GM19395 (cell line): Measurements from ENCODE around the gene FAM89B.

Experiments
- ATAC-seq: cut with Tn5 transposase; IDR thresholded peaks from one replicate; pipeline ENCODE4 v1.9.1; 2021; ENCODE audit warnings: mild to moderate bottlenecking, moderate library complexity; ENCODE audit not compliant: unreplicated experiment

The FAM89B gene

DNA sequence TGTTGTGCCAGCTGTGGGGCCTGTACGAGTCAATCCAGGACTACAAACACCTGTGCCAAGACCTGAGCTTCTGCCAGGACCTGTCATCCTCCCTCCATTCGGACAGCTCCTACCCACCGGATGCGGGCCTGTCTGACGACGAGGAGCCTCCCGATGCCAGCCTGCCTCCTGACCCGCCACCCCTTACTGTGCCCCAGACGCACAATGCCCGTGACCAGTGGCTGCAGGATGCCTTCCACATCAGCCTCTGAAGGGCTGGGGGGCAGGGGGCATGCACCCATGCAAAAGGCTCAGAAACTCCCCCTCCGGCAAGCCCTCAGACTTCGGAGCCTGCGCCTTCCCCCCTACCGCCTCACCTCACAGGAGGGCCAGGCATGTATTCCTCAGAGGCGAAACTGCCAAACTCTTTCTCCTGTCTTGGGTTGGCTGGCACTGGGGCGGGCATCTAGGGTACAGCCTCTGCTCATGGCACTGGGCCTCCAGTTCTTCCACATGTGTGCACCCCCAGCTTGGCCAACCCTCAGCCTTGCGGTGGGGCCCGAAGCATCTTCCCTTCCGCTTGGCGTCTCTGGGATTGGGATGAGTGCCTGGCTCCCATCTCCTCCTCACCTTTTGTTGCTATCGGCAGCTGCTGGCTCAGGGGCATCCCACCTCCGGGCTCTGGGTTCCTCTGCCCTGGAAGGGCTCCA is 1.2 kb downstream of the FAM89B start:
- ATAC-seq, result no peak

DNA sequence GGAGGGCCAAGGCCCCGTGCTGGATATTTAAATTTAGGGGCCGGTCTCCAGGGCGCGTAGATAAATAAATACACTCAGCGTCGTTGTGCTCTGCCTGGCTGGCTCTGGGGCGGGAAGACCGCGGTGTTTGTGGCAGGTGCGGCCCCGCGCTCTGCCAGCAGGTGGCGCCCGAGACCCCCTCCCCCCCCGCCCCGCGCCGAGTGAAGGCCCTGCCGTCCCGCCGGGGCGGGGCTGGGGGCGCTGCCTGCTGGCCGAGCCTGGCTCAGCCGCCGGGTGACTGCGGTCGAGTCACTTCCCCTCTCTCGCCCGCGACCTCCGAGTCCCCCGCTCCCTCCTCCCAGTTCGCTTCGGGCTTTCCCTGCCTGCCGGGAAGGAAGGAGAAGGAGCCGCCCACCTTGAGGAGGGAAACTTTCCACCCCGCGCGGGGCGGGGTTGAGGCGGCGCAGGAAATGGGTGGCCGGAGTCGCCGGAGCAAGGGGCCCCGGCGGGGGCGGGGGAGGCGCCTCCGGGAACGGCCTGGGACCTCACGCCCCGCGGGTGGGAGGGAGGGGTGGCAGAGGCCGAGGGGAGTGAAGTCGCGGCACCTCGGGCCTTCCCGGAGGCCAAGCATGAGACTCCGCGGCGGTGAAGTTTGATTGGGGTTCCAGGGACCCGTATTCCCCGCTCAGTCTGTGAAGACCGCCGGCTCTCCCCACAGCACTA is 1.9 kb downstream of the FAM89B start:
- ATAC-seq, result peak; percentile 38

DNA sequence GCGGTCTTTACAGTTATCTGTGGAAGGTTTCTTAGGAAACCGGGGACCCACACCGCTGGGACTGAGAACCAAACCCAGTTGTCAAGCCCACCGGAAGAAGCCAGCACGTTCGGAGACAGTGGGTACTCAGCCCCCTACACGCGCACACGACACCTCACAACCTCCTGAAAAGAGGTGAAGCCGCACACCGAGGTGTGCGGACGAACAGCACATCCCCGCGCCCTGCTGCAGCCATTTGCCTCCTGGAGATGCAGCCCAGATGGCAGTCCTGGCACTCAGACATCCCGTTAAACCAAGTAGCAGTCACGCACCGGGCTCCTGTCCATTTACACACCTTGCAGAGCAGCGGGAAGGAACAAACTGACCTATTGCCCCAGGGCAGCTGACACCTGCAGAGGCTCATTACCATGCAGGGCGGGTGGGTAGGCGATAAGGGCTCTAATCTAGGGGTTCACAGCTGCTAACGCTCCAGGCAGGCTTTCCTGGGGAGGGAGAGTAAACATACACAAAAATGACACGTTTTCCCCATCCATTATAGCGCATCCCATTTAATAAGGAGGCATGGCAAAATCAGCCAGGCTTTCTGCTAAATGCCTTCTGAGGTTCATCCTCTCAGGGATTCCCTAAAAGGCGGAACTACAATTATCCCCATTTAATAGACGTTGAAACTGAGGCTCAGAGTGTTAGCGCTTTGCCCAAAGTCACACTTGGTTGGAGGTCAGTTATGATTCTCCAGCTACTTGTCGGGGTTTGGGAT is 2.7 kb downstream of the FAM89B start:
- ATAC-seq, result no peak

DNA sequence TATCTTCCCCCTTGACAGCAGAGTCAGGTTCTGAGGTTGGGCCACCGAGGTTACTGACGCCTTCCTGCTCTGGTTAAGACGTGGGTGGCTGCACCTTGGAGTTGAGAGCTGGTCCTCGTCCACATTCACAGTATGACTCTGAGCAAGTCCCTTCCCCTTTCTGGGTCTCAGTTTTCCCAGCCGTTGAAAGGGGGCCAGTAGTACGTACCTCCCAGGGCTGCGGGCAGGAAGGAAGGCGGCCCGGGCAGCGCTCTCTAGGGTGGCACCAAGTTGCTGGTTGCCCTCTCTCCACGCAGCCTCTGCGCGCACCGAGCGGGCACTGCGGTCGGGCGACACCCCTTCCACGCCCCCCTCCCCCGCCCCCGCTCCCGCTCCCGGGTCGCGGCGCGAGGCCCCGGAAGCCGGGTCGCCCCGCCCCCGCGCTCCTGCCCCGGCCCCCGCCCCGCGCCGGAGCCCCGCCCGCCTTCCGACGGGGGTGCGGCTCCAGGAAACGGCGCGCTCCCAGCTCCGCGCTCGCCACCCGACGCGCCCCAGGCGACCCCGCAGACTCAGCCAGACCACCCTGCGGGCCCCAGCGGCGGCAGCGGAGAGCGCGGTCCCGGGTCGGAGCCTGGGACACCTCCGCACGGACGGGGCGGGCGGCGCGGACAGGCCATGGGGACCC is 3.4 kb downstream of the FAM89B start, which contains the start of gene EHBP1L1:
Gene EHBP1L1, plus strand, starts transcription at position 486 of the 664 bp plus-strand sequence. CDS start 250 bp downstream, outside the sequence.
- ATAC-seq, result no peak

DNA sequence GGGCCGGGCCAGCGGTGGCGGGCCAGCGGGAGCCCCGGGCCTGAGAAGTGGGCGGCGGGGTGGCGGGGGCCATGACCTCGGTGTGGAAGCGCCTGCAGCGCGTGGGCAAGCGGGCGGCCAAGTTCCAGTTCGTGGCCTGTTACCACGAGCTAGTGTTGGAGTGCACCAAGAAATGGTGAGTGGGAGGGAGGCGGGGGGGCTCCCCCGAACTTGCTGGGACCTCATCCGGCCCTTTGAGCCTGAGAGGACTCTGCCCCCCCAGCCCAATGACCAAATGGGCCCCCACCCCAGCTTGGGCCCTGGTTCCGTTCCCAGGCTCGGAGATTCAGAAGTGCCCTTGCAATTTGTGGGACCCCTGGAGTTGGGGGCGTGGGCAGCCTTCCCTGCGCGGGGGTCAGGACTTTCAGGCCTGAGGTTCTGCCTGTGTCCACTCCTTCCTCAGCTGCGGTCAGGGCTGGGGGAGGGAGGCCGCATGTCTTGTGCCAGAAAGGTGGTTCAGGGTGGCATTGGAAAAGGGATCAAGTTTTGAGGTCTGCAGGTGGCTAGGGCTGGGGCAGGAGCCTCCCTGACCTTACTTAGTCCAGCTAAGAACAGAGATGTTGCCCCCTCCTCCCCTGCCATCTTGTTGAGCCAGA is 4.0 kb downstream of the FAM89B start:
- ATAC-seq, result no peak

DNA sequence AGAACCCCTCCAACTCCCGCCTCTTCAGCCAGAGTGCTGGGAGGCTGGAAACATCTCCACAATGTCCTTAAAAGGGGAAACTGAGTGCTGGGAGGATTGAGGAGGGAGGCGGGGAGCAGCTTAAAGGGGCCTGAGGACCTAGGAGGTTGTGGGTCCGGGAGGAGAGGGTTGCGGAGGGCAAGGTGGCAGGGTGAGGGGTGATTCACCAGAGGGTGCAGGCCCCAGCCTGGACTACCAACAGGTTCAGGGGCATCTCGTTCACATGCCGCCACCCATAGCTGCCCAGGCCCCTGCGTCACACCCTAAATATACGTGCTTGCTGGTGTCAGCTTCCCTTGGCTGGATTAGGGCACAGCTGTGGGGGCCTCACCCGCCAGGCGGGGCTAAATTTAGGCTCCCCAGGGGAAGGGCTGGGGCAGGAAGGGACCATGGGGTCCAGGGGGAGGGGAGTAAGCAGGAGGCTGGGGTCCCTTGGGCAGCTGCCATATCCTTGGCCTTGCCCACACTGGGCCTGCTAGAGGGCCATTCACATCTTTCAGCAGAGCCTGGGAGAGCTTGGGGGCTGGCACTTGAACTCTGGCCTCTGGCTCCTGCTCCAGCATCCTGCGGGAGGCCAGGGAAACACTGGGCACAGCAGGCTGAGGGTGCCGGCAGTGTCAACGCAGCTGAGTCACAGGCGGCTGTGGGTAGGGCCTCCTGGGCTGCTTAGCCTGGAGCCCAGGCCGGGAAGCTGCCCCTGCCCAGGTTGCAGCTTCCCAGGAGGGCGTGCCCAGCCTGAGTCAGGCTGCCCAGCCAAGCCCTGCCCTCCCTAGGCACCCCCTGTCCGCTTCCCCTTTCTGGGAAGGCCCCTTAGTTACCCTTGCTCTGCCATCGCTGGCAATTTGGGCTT is 4.8 kb downstream of the FAM89B start:
- no peak for ATAC-seq

DNA sequence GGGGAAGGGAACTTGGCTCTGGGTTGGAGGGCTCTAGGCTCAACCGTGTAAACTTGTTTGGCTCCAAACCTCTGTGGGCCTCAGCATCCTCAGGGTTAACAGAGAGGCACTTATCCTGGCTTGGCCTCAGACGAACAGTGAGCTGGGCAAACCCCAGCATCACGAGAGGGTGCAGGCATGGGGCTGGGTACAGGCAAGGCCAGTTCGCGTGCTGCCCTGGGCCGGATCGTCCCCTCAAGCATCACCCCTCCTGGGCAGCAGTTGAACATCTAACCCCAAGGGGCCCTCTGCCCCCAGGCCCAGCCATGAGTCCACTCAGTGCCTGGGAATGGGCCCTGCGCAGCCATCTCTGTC is 5.4 kb downstream of the FAM89B start:
- ATAC-seq, result no peak

DNA sequence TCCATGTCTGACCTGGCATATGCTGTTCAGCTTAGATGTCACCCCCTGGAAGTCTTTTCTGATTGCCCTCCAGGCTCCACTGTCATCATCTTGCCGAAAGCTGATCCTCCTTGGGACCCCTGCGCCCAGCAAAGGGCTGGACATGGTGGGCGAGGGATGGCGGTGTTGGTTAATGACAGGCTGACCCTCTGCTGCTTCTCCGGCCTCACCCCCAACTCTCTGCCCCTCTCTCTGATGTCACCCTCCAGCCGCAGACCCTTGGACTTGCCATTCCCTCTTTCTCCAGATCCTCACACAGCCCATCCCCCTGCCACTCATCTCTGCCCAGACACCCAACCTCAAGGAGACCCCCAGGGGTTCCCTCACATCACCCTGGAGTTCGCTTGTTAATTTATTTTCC is 5.8 kb downstream of the FAM89B start:
- no peak for ATAC-seq

DNA sequence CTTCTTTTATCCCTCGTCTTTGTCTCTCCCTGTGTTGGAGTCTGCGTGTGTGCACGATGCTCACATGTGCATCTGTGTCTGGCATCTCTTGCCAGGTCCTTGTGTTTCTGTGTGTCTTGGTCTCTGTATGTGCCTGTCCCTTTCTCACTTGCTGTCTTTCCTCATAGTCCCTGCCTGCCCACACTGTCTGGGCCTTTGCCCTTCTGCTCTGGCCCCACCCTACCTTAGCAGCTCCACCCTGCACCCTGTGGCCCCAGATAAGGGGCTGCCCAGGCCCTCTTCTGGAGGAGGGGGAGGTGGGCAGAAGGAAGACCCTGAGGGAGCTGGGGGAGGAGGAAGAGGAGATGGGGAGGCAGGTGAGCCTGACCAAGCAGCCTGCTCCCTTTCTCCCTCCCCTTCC is 6.3 kb downstream of the FAM89B start:
- ATAC-seq, result no peak

DNA sequence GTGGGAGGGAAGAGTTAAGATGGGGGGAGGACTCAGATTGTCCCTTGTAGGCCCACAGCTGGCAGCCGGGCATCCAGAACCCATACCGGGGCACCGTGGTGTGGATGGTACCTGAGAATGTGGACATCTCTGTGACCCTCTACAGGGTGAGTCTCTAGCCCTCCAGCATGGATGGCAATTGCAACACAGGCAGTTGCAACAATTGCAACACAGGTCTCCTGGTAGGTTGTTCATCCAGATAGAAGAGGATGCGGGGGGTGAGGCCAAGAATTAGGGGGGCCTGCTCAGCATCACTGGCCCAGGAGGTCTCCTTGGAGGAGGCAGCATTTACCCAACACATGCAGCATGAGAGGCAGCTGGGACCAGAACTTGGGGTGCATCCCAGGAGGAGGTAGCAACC is 7.0 kb downstream of the FAM89B start:
- ATAC-seq, result no peak

DNA sequence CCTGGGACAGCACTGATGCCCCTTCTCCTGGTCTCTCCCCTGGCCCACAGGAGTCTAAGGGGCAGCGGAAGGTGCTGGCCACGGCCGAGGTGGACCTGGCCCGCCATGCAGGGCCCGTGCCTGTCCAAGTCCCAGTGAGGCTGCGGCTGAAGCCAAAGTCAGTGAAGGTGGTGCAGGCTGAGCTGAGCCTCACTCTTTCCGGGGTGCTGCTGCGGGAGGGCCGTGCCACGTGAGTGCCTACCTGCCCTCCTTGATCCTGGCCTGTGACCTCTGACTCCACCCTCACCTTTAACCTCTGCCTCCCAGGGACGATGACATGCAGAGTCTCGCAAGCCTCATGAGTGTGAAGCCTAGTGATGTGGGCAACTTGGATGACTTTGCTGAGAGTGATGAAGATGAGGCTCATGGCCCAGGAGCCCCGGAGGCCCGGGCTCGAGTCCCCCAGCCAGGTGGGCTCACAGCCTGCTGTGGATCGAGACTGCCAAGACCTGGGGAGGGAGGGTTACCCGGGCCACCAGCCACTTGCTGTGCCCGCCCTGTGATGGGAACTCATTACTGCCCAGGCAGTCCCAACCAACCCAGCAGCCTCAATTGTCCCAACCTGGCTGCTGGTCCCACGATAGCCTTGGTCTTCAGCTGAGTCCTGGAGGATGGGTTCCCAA is 7.8 kb downstream of the FAM89B start:
- ATAC-seq, result no peak

DNA sequence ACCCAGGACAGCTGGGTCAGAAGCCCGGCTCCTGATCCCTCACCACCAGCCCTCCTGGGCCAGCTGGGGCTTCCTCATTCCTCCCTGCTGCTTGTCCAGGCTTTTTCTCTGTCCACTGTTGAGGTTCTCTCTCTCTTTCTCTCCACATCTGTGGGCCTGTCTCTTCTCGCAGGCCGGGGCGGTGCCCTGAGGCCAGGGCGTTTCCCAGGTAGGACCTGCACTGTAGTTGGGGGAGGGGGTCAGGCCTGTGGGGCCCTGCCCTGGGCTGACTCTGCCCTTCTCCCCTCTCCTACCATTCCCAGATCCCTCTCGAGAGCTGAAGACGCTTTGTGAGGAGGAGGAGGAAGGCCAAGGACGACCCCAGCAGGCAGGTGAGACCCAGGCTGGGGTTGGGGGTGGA is 8.4 kb downstream of the FAM89B start:
- ATAC-seq, result no peak

DNA sequence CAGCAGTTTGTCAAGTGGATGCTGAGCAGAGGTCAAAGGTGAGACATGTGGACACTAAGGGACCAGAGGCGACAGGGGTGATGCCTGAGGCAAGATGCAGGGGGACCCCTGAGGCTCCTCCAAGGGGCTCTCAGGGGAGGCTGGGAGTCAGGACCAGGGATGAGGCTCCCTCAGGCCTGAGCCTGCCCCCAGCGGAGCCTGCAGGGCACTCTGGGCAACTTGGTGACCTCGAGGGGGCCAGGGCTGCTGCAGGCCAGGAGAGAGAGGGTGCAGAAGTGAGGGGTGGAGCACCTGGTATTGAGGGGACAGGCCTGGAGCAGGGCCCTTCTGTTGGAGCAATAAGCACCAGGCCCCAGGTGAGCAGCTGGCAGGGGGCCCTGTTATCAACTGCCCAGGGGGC is 9.6 kb downstream of the FAM89B start:
- no peak for ATAC-seq

DNA sequence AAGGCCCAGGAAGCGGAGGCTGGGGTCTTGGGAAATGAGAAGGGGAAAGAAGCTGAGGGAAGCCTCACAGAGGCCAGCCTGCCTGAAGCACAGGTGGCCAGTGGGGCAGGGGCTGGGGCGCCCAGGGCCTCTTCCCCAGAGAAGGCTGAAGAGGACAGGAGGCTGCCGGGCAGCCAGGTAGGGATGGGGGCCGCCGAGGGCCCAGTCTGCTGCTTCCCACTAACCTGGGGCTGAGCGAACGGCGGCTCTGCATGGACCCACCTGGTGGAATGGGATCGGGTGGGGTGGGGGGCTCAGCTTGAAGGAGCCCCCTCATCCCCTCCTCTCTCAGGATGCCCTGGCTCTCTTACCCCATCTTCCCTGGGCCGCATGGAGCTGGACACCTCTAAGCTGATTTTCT is 11.3 kb downstream of the FAM89B start:
- no peak for ATAC-seq

DNA sequence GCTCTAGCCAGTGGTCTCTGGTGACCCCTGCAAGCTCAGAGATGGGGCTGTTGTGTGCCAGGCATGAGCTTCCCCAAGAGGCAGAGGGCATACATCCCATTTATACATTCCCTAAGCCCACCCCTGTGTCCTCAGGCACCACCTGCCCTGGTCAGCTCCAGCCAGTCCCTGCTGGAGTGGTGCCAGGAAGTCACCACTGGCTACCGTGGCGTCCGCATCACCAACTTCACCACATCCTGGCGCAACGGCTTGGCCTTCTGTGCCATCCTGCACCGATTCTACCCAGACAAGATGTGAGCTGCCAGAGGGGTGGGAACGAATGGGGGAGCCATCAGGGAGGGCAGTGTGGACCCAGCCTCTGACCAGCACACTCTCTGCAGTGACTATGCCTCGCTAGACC is 11.8 kb downstream of the FAM89B start:
- no peak for ATAC-seq

DNA sequence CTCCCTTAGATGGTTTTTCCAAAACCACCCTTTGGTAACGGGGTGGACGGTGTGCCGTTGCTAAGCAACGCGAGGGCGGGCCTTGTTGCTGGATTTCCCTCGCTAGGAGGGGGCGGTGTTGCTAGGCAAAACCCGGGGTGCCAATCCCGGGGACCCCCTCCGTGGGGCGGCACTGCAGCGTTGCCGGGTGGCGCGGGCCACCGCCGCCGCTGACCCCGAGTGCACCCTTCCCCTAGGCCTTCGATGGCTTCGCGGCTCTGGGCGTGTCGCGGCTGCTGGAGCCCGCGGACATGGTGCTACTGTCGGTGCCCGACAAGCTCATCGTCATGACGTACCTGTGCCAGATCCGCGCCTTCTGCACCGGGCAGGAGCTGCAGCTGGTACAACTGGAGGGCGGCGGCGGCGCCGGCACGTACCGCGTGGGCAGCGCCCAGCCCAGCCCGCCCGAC is 12.4 kb downstream of the FAM89B start:
- no peak for ATAC-seq

DNA sequence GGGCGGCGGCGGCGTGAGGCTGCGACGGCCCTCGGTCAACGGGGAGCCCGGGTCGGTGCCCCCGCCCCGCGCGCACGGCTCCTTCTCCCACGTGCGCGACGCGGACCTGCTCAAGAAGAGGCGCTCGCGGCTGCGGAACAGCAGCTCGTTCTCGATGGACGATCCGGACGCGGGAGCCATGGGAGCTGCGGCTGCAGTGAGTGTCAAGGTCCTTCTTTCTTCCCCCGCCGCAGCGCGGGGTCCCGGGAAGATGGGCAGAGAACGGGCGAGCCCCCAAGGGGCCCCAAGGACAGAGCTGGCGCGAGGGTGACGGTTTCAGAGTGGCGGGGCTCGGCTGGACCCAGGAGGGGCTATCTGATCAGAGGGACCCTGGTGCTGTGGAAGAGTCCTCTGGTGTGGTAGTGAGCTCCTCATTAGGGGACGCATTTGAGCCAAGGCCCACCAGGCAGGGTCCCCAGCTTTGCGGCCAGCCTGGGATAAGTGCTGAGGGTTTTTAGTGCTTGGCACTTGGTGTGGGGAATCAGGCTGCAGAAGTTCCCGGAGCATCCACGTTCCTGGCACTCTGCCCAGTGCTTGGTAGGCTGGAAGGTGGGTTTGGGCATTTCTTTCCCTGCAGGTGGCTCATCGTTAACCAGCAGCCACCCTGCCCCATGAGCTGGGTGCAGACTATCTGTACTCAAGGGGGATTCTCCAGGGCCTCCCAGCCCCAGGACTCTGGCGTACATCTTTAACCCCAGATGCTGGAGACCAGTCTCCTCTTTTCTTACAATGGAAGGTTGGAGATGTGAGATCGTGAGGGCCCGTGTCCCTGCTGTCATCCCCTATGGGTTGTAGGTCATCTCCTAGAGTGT is 13.3 kb downstream of the FAM89B start:
- no peak for ATAC-seq

DNA sequence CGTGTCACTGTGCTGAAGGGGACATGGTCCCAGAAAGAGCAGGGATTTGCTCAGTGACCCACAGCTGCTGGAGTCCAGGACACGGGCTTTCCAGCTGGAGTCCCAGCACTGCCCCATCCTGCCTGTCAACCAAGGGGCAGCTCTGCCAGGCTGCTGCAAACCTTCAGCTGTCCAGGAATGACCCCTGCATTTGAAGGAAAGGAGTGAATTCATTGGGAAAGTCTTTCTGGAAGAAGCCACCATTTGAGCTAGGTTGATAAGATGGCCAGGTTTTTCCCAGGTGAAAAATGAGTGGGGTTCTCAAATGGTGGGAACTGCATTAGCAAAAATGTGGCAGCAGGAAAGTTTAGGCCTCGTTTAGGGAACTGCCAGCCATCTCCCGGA is 13.9 kb downstream of the FAM89B start:
- ATAC-seq, result no peak

DNA sequence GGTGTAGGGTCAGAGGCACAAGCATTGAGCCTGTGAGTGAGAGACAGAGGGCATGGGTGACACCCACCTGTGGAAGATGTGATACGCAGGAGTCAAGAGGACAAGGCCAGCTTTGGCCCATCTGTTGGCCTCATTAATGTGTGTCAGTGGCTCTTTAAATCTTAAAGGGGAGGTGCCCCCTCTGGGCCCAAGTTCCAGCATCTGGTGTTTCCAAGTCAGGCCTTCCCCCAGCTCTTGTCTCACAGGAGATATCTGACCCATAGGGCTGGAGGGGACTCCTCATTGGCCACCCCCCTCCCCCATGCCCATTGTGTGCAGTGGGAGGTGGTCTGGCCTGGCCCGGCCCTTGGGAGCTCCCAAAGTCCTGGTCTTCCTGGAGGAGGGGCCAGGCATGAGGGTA is 14.3 kb downstream of the FAM89B start:
- no peak for ATAC-seq
